NK-92 (cell line): ENCODE measurements around the gene FAM72D.
"Not testable (repeated sequence)": the region's sequence is repeated elsewhere in the genome, so short reads cannot be mapped to it uniquely, and the experiment has no call there.

Source experiments
- DNase-seq: peaks from one replicate; lab custom pipeline; 2025; ENCODE audit not compliant: unreplicated experiment; lab: John Stamatoyannopoulos, UW

FAM72D gene

DNA sequence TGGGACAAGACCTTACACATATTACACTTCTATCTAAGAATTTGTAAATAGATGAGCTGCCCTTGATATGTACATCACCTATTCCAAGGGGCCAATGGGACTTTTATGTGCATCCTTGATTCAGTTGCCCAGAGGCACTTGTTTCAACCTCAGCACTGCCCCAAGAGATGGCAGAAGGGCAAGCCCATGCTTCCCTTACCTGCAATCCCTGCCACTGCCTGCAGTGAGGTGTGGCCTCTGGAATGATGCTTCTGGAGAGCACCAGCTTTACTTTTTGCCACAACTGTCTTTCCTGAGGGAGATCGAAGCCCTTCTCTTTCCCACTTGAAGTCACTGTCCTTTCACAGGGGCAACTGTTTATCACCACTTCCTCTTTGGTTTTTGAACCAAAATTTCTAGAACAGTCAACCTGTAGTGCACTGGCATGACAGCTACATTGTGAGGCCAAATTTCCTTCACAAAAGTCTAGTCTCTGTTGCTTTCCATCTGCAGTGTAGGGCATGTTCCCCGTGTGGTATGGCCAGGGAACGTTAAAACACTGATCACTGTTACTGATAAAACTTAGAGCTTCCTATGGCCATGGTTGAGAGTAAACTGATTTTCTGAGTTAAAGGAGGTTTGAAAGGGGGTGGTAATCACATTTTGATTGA lies 48.6 kb downstream of the FAM72D start:
- DNase-seq: not testable (repeated sequence)

DNA sequence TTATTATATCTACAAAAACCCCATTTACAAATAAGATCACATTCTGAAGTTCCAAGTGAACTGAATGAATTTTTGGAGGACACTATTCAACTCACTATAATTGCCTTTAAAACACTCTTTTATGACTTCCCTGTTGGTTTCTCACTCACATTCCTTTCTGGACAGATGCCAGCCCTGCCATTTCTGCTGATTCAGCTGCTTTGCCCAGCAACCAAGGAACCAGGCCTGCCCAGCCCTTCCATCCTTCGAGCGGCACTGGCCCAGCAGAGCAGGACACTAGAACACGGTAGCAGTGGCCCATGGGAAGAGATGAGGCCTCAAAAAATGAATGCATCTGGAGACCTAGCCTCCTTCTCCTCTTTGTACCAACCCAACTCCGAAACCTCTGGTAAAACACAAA lies 50.5 kb downstream of the FAM72D start:
- not testable (repeated sequence) for DNase-seq

DNA sequence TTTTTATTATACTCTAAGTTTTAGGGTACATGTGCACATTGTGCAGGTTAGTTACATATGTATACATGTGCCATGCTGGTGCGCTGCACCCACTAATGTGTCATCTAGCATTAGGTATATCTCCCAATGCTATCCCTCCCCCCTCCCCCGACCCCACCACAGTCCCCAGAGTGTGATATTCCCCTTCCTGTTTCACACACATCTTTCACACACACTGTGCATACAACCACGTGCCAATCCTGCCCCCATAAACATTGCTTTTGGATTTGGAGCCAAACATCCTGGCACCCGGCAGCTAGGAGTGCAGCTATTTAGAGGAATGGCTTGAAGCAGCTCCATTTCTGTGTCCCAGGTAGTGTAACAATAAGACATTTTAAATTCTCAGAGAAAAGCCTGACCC lies 51.4 kb downstream of the FAM72D start:
- DNase-seq: not testable (repeated sequence)

DNA sequence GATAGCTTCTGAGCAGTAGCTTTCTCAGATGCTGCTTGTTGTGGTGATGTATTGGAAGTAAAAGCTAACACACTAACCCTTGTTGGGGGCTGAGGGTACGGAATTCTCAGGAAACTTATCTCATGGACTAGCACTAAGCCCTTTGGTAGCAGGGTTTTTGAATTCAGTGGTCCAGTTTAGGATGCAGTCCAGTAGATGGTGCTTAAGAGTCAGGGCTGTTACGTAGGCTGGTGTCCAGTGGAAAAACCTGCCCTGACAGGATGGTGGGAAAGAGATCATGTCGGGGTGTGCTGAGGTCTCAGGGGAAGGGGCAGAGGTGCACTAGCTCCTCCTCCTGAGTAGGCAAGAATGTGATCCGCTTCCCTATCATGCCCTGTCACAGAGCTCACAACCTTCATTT lies 59.6 kb downstream of the FAM72D start:
- DNase-seq: not testable (repeated sequence)

DNA sequence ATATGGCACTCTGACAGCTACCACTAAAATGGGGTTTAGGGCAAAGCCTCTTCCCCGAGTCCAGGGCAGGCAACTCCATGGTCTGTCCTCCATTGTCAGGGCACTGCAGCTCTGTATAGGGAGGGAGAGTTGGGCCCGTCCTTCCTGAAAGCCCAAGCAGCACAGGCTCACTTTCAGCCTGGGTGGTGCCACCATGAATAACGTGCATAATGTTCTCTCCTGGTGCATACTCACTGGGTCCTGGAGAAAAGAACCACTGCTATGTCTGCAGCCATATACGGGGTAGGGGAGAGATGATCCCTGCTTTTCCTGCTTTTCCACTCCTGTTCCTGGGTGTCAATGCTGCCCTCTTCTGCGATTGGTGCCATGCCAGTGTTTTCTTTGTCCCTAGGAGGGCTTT lies 60.1 kb downstream of the FAM72D start:
- DNase-seq: not testable (repeated sequence)

DNA sequence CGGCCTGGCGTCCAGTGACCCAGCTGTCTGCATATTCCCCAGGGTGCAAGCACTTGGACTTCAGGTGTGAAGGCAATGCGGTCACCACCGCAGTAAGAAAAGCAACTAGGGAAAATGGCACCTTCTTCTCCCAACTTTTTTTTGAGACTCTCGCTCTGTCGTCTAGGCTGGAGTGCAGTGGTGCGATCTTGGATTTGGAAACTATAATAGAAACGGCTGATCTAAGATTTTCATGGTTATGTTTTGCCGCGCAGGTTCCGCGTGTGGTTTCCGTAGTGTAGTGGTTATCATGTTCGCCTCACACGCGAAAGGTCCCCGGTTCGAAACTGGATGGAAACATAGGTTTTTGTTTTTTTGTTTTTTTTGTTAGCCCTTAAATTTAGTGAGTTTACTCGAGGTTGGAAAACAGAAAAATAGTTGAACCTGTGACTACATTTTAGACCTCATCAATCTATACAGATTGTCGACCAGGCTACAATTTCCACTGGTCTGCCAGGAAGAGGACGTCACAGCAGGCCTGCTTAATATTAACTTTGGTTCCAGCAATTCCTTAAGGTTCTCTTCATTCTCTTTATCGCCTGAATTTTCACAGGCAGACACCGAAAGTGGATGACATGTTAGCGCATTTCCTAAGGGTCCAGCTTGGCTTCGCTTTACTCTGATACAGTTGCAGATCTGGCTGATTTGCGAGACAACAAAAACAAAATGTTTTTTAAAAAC lies 61.3 kb downstream of the FAM72D start:
- not testable (repeated sequence) for DNase-seq

DNA sequence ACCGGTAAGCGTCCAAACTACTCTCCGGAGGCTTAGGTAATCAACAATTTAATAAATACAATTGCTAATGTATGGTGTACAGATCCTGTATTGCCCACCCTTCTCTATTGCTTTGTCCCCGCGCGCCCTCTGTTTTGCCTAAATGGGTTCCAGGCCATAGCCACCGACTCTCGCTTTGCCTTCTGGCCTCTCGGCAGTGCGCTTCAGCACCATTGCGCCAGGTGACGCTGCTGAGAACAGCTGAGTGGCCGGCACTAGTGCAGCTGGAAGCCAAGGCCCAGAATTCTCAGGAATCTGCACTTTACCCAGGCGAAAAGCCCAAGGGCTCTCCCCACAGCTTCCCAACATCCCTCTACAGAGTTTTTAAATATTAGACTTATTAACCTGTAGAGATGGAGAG lies 61.9 kb downstream of the FAM72D start:
- DNase-seq: not testable (repeated sequence)

DNA sequence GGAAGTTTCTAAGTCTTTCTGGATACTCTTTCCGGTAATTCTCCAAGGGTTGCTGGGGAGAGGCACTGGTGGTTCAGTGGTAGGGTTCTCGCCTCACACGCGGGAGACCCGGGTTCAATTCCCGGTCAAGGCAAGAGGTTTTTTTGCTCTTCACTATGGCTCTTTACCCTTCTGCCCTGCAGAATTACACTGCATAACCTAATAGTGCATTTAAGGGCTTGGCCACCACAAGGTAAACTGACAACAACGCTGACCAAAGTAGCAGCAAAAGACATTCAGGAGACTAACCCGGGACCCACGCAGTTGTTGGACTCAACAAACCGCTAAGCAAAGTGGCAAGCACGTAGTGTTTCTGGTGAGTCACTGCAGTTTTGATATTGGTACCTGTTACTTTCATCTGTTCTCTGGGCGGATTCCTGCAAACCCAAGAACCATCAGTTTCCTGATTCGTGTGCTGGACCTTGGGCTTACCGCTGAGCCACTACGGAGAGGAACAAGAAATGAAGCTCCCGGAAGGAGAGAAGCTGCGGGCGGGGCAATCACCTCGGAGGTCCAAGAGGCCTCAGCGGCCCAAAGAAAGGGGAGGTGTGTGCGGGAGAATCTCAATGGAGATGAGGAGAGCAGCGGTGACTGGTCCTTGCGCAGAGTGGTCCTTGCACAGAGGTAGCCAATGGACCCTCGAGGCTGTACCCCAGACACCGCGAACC lies 65.4 kb downstream of the FAM72D start:
- not testable (repeated sequence) for DNase-seq
